Mucosa of descending colon (tissue), 3 donors: ENCODE results near the gene DRC1. TPM values are rescaled to one million over a fixed set of nuclear protein-coding genes. Genes with fewer than 3 reads are reported as not detected.

Experiments
- ATAC-seq: fragments of 200-7000 bp; cut with Tn5 transposase; one replicate; pipeline ENCODE4 v1.9.1; 2020; ENCODE audit warnings: mild to moderate bottlenecking, moderate library complexity
- DNase-seq, 3 donors: peaks; one replicate each; pipeline ENCODE4 v3.0.0-alpha.2; 2020
- H3K36me3 ChIP-seq: fragments of 200-600 bp; one replicate; pipeline ENCODE4 v1.8.0; 2021; ENCODE audit warnings: low read depth, mild to moderate bottlenecking
- H3K4me1 ChIP-seq: fragments of 200-600 bp; one replicate; pipeline ENCODE4 v1.8.0; 2021; ENCODE audit warnings: low read depth, mild to moderate bottlenecking
- H3K4me3 ChIP-seq: fragments of 200-600 bp; one replicate; pipeline ENCODE4 v1.8.0; 2021; ENCODE audit warnings: mild to moderate bottlenecking
- H3K9me3 ChIP-seq: fragments of 200-600 bp; one replicate; pipeline ENCODE4 v1.8.0; 2021; ENCODE audit warnings: mild to moderate bottlenecking
- CTCF ChIP-seq: fragments of 200-600 bp; IDR thresholded peaks from one replicate; pipeline ENCODE4 v1.8.0; 2022; ENCODE audit warnings: antibody characterized with exemption, mild to moderate bottlenecking
- intact Hi-C, 2 donors: fragments of 100-400 bp; cut with DNase I in 1 of 2; cut with micrococcal nuclease in 1 of 2; formaldehyde crosslinking; loops; one replicate each; pipeline versions ENCODE4 v1.11.0 to v1.11.1; 2022; cut with DNase I, micrococcal nuclease
- total RNA-seq, 3 donors: library from RNA; stranded (reverse); fragmentation: NEBNext Ultra II Directional in 2 of 3; extraction: Animal tissue kit (Norgen Biotek cat#: 25700) in 2 of 3; gene quantifications; one replicate each; pipeline versions ENCODE4 v1.2.1 to v1.2.4, GENCODE V29; 2021 to 2023
- donor health status: DM: no; HTN: no; CAD: no; lungs with moderate emphysema.
- donor health status: DM: no; HTN: no; CAD: no.
- donor health status: DM: no; HTN: yes; CAD: no.

The DRC1 gene
- total RNA-seq, 3 donors from 2014 or later, result not detected

- intact Hi-C loops, result no loop called here
- H3K9me3 ChIP-seq, result no peaks in the 10 kb centered on the region
- no peaks in the 10 kb centered on the region for H3K4me1 ChIP-seq
- no peak for ATAC-seq
- no peaks in the 10 kb centered on the region for H3K36me3 ChIP-seq
- H3K4me3 ChIP-seq, result no peak overlapping the region
- TF ChIP-seq CTCF, result no peak
- DNase-seq, result peak in 1 of 3 donors; percentile 13
These were observed 84.2 kb downstream of the DRC1 start for GRCh38 chr2:26485725-26486418.

- Histone ChIP-seq H3K9me3 (no peaks in the 10 kb centered on the region), H3K36me3 (no peaks in the 10 kb centered on the region), H3K4me1 (no peaks in the 10 kb centered on the region), H3K4me3 (no peak overlapping the region)
- ATAC-seq (no peak), DNase-seq (no peak)
- no peak for TF ChIP-seq CTCF
- intact Hi-C loops, result no loop called here
These were observed 85.1 kb downstream of the DRC1 start for GRCh38 chr2:26486789-26487188.

GRCh38 chr2:26487192-26487591, 85.5 kb downstream of the DRC1 start:
- TF ChIP-seq CTCF, result no peak
- Histone ChIP-seq H3K4me3 (no peak overlapping the region), H3K9me3 (no peaks in the 10 kb centered on the region), H3K4me1 (no peaks in the 10 kb centered on the region), H3K36me3 (no peaks in the 10 kb centered on the region)
- intact Hi-C loops, result no loop called here
- peak in 1 of 3 donors; percentile 6 for DNase-seq
- ATAC-seq, result no peak

GRCh38 chr2:26488463-26489212, 86.9 kb downstream of the DRC1 start:
- intact Hi-C loops, result no loop called here
- no peaks in the 10 kb centered on the region for H3K36me3 ChIP-seq
- ATAC-seq (no peak), DNase-seq (no peak)
- H3K4me1 ChIP-seq, result no peaks in the 10 kb centered on the region
- TF ChIP-seq CTCF, result no peak
- H3K4me3 ChIP-seq, result no peak overlapping the region
- H3K9me3 ChIP-seq, result no peaks in the 10 kb centered on the region

- H3K4me1 ChIP-seq, result no peaks in the 10 kb centered on the region
- no peak for TF ChIP-seq CTCF
- H3K4me3 ChIP-seq, result no peak overlapping the region
- H3K9me3 ChIP-seq, result no peaks in the 10 kb centered on the region
- DNase-seq (no peak), ATAC-seq (no peak)
- no peaks in the 10 kb centered on the region for H3K36me3 ChIP-seq
- intact Hi-C loops, result no loop called here
These were observed 87.6 kb downstream of the DRC1 start for GRCh38 chr2:26489213-26489850.
